Transverse colon (tissue), 4 donors: ENCODE measurements around the gene JCAD.

ENCODE experiments used
- CTCF ChIP-seq, 5 experiments: fragments of 200-600 bp in 3 of 5; fragments of 450-650 bp in 2 of 5; sonication (generic) in 3 of 5; IDR thresholded peaks; 1 replicate in 2 of 5; 2 replicates in 3 of 5; pipeline ENCODE4 v1.5.1; 2016 to 2017; ENCODE audit warnings: antibody characterized with exemption in 5 of 5, inconsistent platforms in 3 of 5, mild to moderate bottlenecking in 2 of 5, moderate library complexity in 1 of 5
- EP300 ChIP-seq: sonication (generic); formaldehyde crosslinking; IDR thresholded peaks from one replicate; pipeline ENCODE4 v1.6.1; 2017; ENCODE audit warnings: antibody characterized with exemption, low read depth
- POLR2A ChIP-seq: fragments of 450-650 bp; IDR thresholded peaks from one replicate; pipeline ENCODE4 v1.6.1; 2016; ENCODE audit warnings: antibody characterized with exemption, mild to moderate bottlenecking, moderate library complexity
- POLR2AphosphoS5 ChIP-seq, 3 donors: sonication (generic); formaldehyde crosslinking; IDR thresholded peaks; one replicate each; pipeline ENCODE4 v1.6.1; 2016; ENCODE audit warnings: antibody characterized with exemption in 3 of 3

GRCh38 chr10:30059209-30060107, at the start of gene JCAD:
- TF ChIP-seq CTCF (IDR thresholded peaks at IDR 0.05) (no peak), POLR2AphosphoS5 (IDR thresholded peaks at IDR 0.05) (peak in 2 of 3 donors; percentile 17 to 29), POLR2A (no peak), EP300 (no peak)
